Activated T-helper 1 cell treated with anti-CD3 and anti-CD28 coated beads, Interleukin-12 subunit alpha, Interleukin-12 subunit beta, Interleukin-2, Interleukin-4 antibody, amounts not matched to agents 30 ng/mL and 10 ng/mL and 1 ng/mL, durations not matched to agents 14 hours and 24 hours and 36 hours (primary cell): Measurements from ENCODE around the gene INPP5F. TPM values are rescaled to one million over a fixed set of nuclear protein-coding genes. Genes with fewer than 3 reads are reported as not detected.
"Not testable (repeated sequence)": the region's sequence is repeated elsewhere in the genome, so short reads cannot be mapped to it uniquely, and the experiment has no call there.

Experiments
- DNase-seq: peaks from one replicate; pipeline ENCODE4 v3.0.0; 2021; ENCODE audit warnings: low spot score
- H3K27ac Mint-ChIP-seq: one replicate; pipeline ENCODE4 v1.8.0; 2021; ENCODE audit warnings: mild to moderate bottlenecking, mixed read lengths
- H3K27me3 Mint-ChIP-seq: one replicate; pipeline ENCODE4 v1.8.0; 2022; ENCODE audit warnings: mild to moderate bottlenecking, moderate library complexity, mixed read lengths; ENCODE audit not compliant: insufficient read depth
- H3K36me3 Mint-ChIP-seq: one replicate; pipeline ENCODE4 v1.8.0; 2021; ENCODE audit warnings: low read depth, mixed read lengths
- H3K4me1 Mint-ChIP-seq: one replicate; pipeline ENCODE4 v1.8.0; 2021; ENCODE audit warnings: low read depth, mixed read lengths
- H3K4me3 Mint-ChIP-seq: one replicate; pipeline ENCODE4 v1.8.0; 2021; ENCODE audit warnings: mild to moderate bottlenecking, moderate library complexity, mixed read lengths
- H3K9me3 Mint-ChIP-seq: one replicate; pipeline ENCODE4 v1.8.0; 2021; ENCODE audit warnings: mixed read lengths
- intact Hi-C: fragments of 100-400 bp; cut with micrococcal nuclease; formaldehyde crosslinking; loops from one replicate; pipeline ENCODE4 v1.15.1; 2024
- total RNA-seq: library from RNA; stranded (reverse); gene quantifications from 2 replicates; pipeline ENCODE4 v1.2.3, GENCODE V29; 2022

INPP5F gene
- total RNA-seq, 1 donor from 2014 or later = 19.4 TPM

DNA sequence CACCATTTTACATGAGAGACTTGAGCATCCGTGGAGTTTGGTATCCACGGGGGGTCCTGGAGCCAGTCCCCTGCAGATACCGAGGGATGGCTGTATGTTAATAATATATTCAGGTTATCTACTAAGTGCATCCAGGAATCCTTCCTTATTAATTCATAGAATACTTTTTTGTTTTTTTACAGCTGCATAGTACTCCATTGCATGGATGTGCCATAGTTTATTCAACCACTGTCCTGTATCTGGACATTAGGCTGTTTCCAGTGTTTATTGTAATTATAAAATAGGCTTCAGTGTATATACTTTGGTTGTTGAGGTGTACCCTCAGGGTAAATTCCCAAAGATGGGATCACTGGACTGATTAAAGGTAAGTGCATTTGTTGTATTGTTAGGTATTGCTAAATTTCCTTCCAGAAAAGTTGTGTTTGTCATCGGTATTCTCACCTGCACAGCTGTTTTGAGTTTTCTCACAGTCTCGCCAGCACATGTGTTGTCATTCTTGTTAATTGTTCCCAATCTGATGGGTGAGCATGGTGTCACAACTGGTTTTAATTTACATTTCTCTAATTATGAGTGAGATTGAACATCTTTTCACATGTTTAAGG lies 55.1 kb downstream of the INPP5F start:
- H3K4me1 Mint-ChIP-seq = peaks cover 14% of the 10 kb centered on the region
- H3K9me3 Mint-ChIP-seq = no peaks in the 10 kb centered on the region
- H3K27me3 Mint-ChIP-seq = no peaks in the 10 kb centered on the region
- no peak overlapping the region for H3K4me3 Mint-ChIP-seq
- DNase-seq = no peak
- H3K36me3 Mint-ChIP-seq = peaks cover 3% of the 10 kb centered on the region
- no peak overlapping the region for H3K27ac Mint-ChIP-seq
- intact Hi-C loops = no loop called here

DNA sequence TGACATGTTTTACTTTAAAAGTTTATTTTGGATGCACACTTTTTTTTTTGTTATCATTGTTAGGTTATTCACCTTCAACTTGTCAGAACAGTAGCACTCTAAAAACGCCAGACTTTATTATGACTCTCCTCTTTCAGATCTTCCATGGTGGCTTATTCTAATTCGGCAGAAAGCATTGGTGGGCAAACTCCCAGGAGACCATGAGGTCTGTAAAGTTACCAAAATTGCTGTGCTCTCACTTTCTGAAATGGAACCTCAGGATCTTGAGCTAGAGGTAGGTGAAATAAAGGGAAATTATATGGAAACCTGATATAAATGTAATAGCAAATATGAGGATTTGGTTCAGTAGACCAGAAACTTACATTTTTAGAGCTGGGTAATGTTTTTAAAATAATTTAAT lies 55.6 kb downstream of the INPP5F start:
- Mint-ChIP-seq H3K4me1 (peaks cover 14% of the 10 kb centered on the region), H3K9me3 (no peaks in the 10 kb centered on the region), H3K36me3 (peaks cover 3% of the 10 kb centered on the region), H3K4me3 (no peak overlapping the region), H3K27me3 (no peaks in the 10 kb centered on the region), H3K27ac (no peak overlapping the region)
- DNase-seq = no peak
- intact Hi-C loops = no loop called here

DNA sequence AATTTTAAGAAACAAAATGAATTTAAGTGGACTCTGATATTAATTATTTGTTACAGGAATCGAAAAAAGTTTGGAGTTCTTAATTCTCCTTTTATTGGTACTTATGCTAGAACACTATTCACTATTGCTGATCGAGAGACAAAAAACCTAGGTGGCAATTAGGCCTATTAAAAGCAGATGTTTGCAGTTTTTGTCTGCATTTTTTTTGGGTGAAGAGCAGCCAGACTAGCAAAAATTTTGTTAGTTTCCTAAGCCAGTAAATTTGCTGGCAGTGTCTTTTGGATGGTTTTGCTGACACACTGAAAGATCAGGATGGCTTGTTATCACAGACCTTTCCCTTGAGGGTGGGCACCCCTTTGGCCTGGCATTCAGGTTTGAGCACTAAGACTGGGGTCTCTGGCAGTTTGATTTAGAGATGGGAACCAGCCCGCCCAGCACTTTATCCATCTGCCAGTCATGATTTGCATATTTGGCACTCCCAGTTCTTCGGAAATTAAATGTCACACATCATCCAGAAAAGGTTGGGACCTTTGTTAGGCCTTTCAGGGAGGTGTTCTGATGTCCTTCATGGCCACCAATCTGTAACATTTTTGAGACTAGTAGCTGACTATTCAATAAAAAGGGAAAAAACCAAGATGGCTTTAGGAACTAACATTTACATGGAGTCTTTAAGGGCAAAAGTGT lies 57.3 kb downstream of the INPP5F start:
- intact Hi-C loops = no loop called here
- Mint-ChIP-seq H3K9me3 (no peaks in the 10 kb centered on the region), H3K27ac (no peak overlapping the region), H3K4me1 (peaks cover 14% of the 10 kb centered on the region), H3K4me3 (no peak overlapping the region), H3K36me3 (peaks cover 6% of the 10 kb centered on the region), H3K27me3 (peaks cover 5% of the 10 kb centered on the region)
- DNase-seq = no peak

DNA sequence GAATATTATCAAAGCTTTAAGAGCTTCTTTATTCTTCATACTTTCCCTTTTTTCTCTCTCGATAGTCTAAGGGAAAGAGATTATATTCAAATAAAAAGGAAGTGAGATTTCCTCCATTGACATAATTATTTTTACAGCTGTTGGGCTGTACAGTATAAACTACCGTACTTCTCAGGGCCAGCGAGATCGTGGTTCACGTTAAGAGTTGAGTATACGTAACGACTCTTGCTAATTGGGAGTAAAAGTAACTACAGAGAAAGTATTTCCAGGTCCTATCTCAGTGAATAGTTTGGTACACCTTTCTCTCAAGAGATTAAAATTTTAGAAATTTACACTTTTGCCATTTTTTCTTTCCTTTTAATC lies 57.8 kb downstream of the INPP5F start:
- intact Hi-C loops = no loop called here

DNA sequence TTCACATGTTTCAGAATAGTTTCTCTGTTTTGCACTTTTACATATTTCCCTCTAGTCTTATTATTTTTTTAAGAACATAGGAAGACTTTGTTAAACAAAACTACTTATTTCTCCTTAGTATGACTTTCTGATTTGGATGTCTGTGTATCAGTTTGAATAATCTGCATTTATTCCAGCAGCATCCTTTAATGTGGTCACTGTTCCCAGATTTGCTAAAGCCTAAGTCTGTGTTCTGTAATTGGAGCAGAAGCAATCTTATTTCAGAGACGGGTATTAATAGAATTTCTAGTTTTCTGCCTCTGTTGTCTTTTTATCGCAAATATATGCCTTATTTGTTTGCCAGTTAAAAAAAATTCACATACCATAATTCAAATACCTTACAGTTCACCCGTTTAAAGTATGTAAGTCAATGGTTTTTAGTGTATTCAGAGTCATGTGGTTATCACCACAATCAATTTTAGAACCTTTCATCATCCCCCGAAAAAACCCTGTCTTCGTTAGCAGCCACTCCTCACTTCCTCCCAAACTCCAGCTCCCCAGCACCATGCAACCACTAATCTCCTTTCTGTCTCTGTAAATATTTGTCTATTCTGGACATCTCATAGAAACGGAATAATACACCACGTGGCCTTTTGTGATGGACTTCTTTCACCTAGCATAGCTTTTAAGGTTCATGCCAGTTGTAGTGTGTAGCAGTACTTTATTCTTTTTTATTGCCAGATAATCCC lies 58.7 kb downstream of the INPP5F start:
- Mint-ChIP-seq H3K9me3 (no peaks in the 10 kb centered on the region), H3K4me3 (peak overlapping the region; percentile 10), H3K36me3 (peaks cover 6% of the 10 kb centered on the region), H3K27ac (peak overlapping the region; percentile 0), H3K27me3 (peaks cover 5% of the 10 kb centered on the region), H3K4me1 (peaks cover 14% of the 10 kb centered on the region)
- intact Hi-C loops = no loop called here
- DNase-seq = peak; percentile 11

More for the DNA sequence above, 57.8 kb downstream of the INPP5F start:
- no peaks in the 10 kb centered on the region for H3K9me3 Mint-ChIP-seq
- H3K36me3 Mint-ChIP-seq = peaks cover 6% of the 10 kb centered on the region
- no peak overlapping the region for H3K4me3 Mint-ChIP-seq
- no peak overlapping the region for H3K27ac Mint-ChIP-seq
- peaks cover 14% of the 10 kb centered on the region for H3K4me1 Mint-ChIP-seq
- no peak for DNase-seq
- H3K27me3 Mint-ChIP-seq = peaks cover 5% of the 10 kb centered on the region

DNA sequence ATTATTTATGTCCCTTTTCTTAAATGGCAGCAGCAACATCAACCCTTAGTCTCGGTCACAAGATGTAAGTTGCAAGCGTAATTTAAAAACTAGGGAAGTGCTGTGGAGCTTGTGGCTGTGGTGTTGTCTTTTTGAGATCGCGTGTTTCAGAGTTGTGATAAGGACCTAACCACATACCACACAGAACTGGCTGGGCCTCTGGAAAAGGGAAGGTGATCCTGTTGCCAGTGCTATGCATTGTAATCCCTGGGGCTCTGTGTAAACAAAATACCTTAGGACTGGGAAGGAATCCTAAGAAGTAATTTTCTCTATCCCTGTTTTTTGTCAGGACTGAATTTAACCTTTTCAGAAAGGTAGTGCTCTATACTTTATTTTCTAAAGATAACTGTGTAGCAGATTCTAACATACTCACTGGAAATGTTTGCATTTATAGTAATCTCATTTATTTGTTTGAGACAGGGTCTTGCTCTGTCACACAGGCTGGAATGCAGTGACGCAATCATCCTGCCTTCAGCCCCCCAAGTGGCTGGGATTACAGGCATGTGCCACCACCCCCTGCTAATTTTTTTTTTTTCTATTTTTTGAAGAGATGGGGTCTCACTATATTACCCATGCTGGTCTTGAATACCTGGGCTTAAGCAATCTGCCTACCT lies 60.4 kb downstream of the INPP5F start:
- intact Hi-C loops = no loop called here
- DNase-seq = no peak
- H3K27ac Mint-ChIP-seq = no peak overlapping the region
- no peaks in the 10 kb centered on the region for H3K9me3 Mint-ChIP-seq
- H3K27me3 Mint-ChIP-seq = peaks cover 5% of the 10 kb centered on the region
- H3K4me1 Mint-ChIP-seq = peaks cover 14% of the 10 kb centered on the region
- no peak overlapping the region for H3K4me3 Mint-ChIP-seq
- peaks cover 6% of the 10 kb centered on the region for H3K36me3 Mint-ChIP-seq

DNA sequence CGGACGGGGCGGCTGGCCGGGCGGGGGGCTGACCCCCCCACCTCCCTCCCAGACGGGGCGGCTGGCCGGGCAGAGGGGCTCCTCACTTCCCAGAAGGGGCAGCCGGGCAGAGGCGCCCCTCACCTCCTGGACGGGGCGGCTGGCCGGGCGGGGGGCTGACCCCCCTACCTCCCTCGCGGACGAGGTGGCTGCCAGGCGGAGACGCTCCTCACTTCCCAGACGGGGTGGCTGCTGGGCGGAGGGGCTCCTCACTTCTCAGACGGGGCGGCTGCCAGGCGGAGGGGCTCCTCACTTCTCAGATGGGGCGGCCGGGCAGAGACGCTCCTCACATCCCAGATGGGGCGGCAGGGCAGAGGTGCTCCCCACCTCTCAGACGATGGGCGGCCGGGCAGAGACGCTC lies 69.3 kb downstream of the INPP5F start:
- H3K36me3 Mint-ChIP-seq, H3K27ac Mint-ChIP-seq, H3K27me3 Mint-ChIP-seq, intact Hi-C loops, DNase-seq, H3K4me1 Mint-ChIP-seq, H3K4me3 Mint-ChIP-seq, H3K9me3 Mint-ChIP-seq: not testable (repeated sequence)

DNA sequence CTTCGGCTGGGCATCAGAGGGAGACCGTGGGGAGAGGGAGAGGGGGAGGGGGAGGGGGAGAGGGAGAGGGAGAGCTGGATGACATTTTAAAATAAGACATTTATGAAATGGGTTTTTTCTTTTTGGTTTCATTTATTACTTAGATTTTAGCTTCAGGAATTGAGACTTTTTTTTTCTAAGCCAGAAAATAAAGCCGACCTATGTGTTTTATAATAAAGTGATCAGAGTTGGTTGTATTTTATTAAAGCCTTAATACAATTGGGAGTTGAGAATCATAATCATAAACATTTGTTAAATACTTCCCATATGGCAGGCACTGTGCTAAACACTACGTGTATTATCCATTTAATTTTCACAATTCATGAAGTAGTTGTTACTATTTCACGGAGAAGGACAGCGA lies 70.2 kb downstream of the INPP5F start:
- H3K27ac Mint-ChIP-seq = no peak overlapping the region
- no peak overlapping the region for H3K4me3 Mint-ChIP-seq
- peaks cover 2% of the 10 kb centered on the region for H3K36me3 Mint-ChIP-seq
- DNase-seq = no peak
- H3K27me3 Mint-ChIP-seq = no peaks in the 10 kb centered on the region
- H3K9me3 Mint-ChIP-seq = no peaks in the 10 kb centered on the region
- peaks cover 4% of the 10 kb centered on the region for H3K4me1 Mint-ChIP-seq
- intact Hi-C loops = no loop called here

DNA sequence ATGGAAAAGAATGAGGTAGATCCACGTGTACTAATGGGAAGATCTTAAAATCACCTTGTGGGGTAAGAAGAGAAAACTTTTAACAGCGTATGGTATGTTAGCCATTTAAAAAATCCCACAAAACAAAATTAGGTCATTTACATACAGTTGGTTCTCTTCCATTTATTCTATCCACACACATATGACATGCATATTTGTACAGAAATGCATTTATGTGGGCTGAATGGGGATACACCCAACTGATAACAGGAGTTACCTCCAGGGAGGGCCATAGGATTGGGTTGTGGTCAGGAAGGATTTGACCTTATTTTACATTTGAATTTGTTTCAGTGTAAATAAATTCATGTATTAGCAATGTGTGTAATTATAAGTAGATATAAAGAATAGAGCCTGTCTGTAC lies 75.3 kb downstream of the INPP5F start:
- intact Hi-C loops = loop anchor here (5.0 kb wide), 1 partner anchor 34 kb away; no protein-coding TSS in a partner anchor
- H3K9me3 Mint-ChIP-seq = no peaks in the 10 kb centered on the region
- H3K27me3 Mint-ChIP-seq = no peaks in the 10 kb centered on the region
- H3K4me3 Mint-ChIP-seq = no peak overlapping the region
- H3K4me1 Mint-ChIP-seq = peaks cover 14% of the 10 kb centered on the region
- DNase-seq = no peak
- H3K36me3 Mint-ChIP-seq = peaks cover 9% of the 10 kb centered on the region
- H3K27ac Mint-ChIP-seq = no peak overlapping the region

DNA sequence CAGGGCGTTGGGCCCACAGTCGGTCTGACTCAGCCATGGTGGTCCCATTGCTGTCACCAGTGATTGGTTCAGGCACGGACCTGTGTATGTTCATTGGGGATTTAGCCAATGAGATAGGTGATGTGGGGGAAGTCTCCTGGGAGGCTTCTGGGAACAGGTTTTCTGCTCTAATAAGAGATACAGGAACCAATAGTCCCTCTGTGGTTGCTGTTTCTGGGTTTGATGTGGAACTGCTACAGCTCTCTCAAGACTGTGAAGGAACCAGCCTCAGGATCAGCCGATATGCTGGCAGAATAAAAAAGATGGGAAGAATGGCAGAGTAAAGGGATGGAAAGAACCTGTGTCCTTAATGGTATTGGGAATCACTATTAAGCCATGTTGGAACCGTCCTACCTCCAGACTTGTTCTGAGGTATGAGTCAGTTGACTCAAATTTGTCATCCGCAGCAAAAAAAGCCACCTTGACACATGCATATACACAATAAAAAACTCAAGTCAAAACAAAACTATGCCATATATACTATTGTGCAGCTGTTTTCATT lies 76.2 kb downstream of the INPP5F start:
- H3K27ac Mint-ChIP-seq = no peak overlapping the region
- DNase-seq = no peak
- no peaks in the 10 kb centered on the region for H3K27me3 Mint-ChIP-seq
- intact Hi-C loops = loop anchor here (5.0 kb wide), 1 partner anchor 35 kb away; no protein-coding TSS in a partner anchor
- peaks cover 14% of the 10 kb centered on the region for H3K4me1 Mint-ChIP-seq
- peaks cover 9% of the 10 kb centered on the region for H3K36me3 Mint-ChIP-seq
- no peaks in the 10 kb centered on the region for H3K9me3 Mint-ChIP-seq
- no peak overlapping the region for H3K4me3 Mint-ChIP-seq

DNA sequence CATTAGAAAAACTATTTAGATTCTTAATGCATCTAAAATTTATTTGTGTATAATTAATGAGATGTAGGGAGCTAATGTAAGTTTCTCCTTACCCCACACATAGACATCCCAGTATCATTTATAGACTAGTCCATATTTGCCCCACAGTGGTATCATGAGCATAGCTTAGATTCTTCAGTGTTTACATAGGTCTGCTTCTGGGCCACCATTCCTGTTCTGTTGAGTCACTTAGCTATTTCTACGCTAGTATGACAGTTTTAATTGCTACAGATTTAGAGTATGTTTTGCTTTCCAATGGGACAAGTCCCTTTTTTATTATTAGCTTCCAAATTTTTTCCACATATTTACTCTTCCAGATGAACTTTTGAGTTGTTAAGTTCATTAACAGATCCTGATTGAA lies 77.4 kb downstream of the INPP5F start:
- Mint-ChIP-seq H3K27ac (no peak overlapping the region), H3K4me1 (peaks cover 20% of the 10 kb centered on the region), H3K9me3 (no peaks in the 10 kb centered on the region), H3K4me3 (no peak overlapping the region), H3K27me3 (no peaks in the 10 kb centered on the region), H3K36me3 (peaks cover 9% of the 10 kb centered on the region)
- DNase-seq = no peak
- intact Hi-C loops = loop anchor here (5.0 kb wide), 1 partner anchor 36 kb away; no protein-coding TSS in a partner anchor

DNA sequence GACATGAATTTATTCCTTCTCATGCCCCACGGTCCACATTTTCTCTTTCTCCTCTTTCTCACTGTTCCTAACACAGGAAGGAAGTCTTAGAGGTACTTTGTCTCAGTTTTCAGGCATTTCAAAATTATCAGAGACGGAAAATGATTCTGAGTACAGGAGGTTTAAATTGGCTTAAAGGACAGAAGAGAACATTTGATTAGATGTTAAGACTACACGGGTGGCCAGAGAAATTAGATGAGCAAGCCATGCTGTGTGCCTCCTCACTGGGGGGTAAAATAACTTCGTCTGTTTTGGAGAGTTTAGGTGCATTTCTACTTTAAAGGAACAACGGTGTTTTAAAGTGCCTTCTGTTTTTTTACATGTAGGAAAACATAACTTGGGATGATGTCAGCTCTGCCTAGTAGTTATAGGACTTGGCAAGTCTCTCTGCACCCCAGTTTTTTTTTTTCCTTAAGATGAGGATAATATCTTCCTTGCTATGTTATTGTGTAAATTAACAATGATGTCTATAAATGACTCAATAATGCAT lies 79.9 kb downstream of the INPP5F start:
- Mint-ChIP-seq H3K36me3 (peaks cover 10% of the 10 kb centered on the region), H3K27me3 (no peaks in the 10 kb centered on the region), H3K4me3 (no peak overlapping the region), H3K9me3 (no peaks in the 10 kb centered on the region), H3K4me1 (peaks cover 19% of the 10 kb centered on the region), H3K27ac (no peak overlapping the region)
- no peak for DNase-seq
- intact Hi-C loops = no loop called here
